ENCODE data around the gene G6PC3.
A peak's percentile ranks its signal among the peaks of the same experiment; 100 is the strongest.

Gene G6PC3

DNA sequence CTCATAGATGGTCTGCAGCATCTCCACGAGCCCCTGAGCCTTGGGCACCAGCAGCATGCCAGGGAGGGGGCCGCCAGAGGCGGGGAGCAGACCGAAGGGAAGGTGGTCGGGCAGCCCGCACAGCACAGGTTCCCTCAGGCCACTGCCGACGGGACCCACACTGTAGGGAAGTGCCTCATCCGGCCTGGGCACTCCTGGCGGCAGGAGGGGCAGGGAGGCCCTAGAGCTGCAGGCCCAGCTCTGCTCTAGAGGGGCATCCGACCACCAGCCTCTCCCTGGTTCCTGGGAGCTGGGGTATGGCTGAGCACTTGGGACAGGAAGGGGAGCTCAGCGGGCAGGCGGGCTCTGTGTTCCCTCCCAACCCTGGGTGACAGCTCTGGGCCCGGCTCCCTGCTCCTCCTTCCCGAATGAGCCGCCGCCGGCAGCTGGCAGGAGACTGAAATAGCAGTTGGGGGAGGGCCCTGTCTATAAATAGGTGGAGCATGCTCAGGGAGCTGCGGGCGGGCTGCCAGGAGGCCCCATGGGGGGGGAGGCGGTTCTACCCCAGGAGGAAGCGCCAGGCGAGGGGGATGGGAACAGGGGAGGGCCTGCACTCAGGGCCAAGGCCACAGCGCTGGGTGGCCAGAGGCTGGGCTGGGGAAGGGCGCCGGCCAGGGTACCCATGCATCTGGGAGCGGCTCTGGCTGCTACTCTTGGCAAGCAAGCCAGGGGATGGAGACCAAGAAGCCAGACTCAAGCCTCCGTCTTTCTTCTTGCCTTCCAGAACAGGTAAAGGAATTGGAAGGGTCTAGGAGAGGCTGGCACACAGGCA is 40.5 kb downstream of the G6PC3 start (continued):
- TF ChIP-seq, protein P1, sequence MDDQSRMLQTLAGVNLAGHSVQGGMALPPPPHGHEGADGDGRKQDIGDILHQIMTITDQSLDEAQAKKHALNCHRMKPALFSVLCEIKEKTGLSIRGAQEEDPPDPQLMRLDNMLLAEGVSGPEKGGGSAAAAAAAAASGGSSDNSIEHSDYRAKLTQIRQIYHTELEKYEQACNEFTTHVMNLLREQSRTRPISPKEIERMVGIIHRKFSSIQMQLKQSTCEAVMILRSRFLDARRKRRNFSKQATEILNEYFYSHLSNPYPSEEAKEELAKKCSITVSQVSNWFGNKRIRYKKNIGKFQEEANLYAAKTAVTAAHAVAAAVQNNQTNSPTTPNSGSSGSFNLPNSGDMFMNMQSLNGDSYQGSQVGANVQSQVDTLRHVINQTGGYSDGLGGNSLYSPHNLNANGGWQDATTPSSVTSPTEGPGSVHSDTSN (CRISPR knock-in tag; IDR thresholded peaks at IDR 0.05), result no peak
- TF ChIP-seq ZFP37 (tag by site-specific recombination; IDR thresholded peaks at IDR 0.05), result no peak
- no peak for TF ChIP-seq ZBTB21 (tag by site-specific recombination; IDR thresholded peaks at IDR 0.05)
- no peak for TF ChIP-seq ZNF221 (tag by site-specific recombination; IDR thresholded peaks at IDR 0.05; ENCODE audit: borderline replicate concordance)
- no peak for TF ChIP-seq ZNF155 (tag by site-specific recombination; IDR thresholded peaks at IDR 0.05)
- TF ChIP-seq ZBTB8A (tag by site-specific recombination; IDR thresholded peaks at IDR 0.05), result peak; percentile 50; the same call in 1 of the 2 replicates
- TF ChIP-seq ZNF629 (tag by site-specific recombination; IDR thresholded peaks at IDR 0.05), result peak; percentile 78
- TF ChIP-seq, protein P2, sequence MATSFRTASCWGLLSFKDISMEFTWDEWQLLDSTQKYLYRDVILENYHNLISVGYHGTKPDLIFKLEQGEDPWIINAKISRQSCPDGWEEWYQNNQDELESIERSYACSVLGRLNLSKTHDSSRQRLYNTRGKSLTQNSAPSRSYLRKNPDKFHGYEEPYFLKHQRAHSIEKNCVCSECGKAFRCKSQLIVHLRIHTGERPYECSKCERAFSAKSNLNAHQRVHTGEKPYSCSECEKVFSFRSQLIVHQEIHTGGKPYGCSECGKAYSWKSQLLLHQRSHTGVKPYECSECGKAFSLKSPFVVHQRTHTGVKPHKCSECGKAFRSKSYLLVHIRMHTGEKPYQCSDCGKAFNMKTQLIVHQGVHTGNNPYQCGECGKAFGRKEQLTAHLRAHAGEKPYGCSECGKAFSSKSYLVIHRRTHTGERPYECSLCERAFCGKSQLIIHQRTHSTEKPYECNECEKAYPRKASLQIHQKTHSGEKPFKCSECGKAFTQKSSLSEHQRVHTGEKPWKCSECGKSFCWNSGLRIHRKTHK (tag by site-specific recombination; IDR thresholded peaks at IDR 0.05), result no peak
- TF ChIP-seq KLF7 (tag by site-specific recombination; IDR thresholded peaks at IDR 0.05; ENCODE audit: borderline replicate concordance), result no peak
- TF ChIP-seq ZNF416 (tag by site-specific recombination; IDR thresholded peaks at IDR 0.05), result no peak
- TF ChIP-seq SCRT2 (tag by site-specific recombination; IDR thresholded peaks at IDR 0.05), result no peak
- no peak for TF ChIP-seq ZNF626 (tag by site-specific recombination; IDR thresholded peaks at IDR 0.05)
- TF ChIP-seq, protein P3, sequence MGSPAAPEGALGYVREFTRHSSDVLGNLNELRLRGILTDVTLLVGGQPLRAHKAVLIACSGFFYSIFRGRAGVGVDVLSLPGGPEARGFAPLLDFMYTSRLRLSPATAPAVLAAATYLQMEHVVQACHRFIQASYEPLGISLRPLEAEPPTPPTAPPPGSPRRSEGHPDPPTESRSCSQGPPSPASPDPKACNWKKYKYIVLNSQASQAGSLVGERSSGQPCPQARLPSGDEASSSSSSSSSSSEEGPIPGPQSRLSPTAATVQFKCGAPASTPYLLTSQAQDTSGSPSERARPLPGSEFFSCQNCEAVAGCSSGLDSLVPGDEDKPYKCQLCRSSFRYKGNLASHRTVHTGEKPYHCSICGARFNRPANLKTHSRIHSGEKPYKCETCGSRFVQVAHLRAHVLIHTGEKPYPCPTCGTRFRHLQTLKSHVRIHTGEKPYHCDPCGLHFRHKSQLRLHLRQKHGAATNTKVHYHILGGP (tag by site-specific recombination; IDR thresholded peaks at IDR 0.05), result no peak
- TF ChIP-seq ZFP3 (tag by site-specific recombination; IDR thresholded peaks at IDR 0.05; ENCODE audit: low read depth), result no peak
- TF ChIP-seq GLIS2 (tag by site-specific recombination; IDR thresholded peaks at IDR 0.05), result peak; percentile 98
- TF ChIP-seq ZNF146 (tag by site-specific recombination; IDR thresholded peaks at IDR 0.05), result no peak; the same call in 1 of the 2 replicates
- no peak for TF ChIP-seq ZNF239 (tag by site-specific recombination; IDR thresholded peaks at IDR 0.05)
- TF ChIP-seq ZNF48 (tag by site-specific recombination; IDR thresholded peaks at IDR 0.05), result no peak
- TF ChIP-seq EGR2 (tag by site-specific recombination; IDR thresholded peaks at IDR 0.05; ENCODE audit: low read depth), result no peak
- no peak for TF ChIP-seq ZNF621 (tag by site-specific recombination; IDR thresholded peaks at IDR 0.05)
- no peak for TF ChIP-seq ZNF664 (tag by site-specific recombination; IDR thresholded peaks at IDR 0.05)
- TF ChIP-seq OSR2 (tag by site-specific recombination; IDR thresholded peaks at IDR 0.05), result peak; percentile 95
- TF ChIP-seq MZF1 (tag by site-specific recombination; IDR thresholded peaks at IDR 0.05; ENCODE audit: borderline replicate concordance), result 0 out of 2 replicates have a peak, but pooled peaks have one; percentile 53
- TF ChIP-seq ZNF600 (tag by site-specific recombination; IDR thresholded peaks at IDR 0.05), result peak; percentile 95
- no peak for TF ChIP-seq ZNF585B (tag by site-specific recombination; IDR thresholded peaks at IDR 0.05)
- no peak for TF ChIP-seq ZNF558 (tag by site-specific recombination; IDR thresholded peaks at IDR 0.05)
- no peak for TF ChIP-seq PRDM1 (tag by site-specific recombination; IDR thresholded peaks at IDR 0.05)
- TF ChIP-seq ZFHX2 (tag by site-specific recombination; conservative IDR thresholded peaks at IDR 0.05), result no peak
- TF ChIP-seq ZNF184 (tag by site-specific recombination; IDR thresholded peaks at IDR 0.05), result 0 out of 2 replicates have a peak, but pooled peaks have one; percentile 56
- peak; percentile 76 for TF ChIP-seq WT1 (tag by site-specific recombination; IDR thresholded peaks at IDR 0.05)
- TF ChIP-seq ZNF354C (tag by site-specific recombination; IDR thresholded peaks at IDR 0.05; ENCODE audit: borderline replicate concordance, low read depth), result no peak
- no peak for TF ChIP-seq ZNF544 (tag by site-specific recombination; IDR thresholded peaks at IDR 0.05)
- no peak for TF ChIP-seq ZNF23 (tag by site-specific recombination; IDR thresholded peaks at IDR 0.05; ENCODE audit: borderline replicate concordance)
- TF ChIP-seq, protein P4, sequence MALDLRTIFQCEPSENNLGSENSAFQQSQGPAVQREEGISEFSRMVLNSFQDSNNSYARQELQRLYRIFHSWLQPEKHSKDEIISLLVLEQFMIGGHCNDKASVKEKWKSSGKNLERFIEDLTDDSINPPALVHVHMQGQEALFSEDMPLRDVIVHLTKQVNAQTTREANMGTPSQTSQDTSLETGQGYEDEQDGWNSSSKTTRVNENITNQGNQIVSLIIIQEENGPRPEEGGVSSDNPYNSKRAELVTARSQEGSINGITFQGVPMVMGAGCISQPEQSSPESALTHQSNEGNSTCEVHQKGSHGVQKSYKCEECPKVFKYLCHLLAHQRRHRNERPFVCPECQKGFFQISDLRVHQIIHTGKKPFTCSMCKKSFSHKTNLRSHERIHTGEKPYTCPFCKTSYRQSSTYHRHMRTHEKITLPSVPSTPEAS (tag by site-specific recombination; IDR thresholded peaks at IDR 0.05), result no peak
- peak; percentile 80 for TF ChIP-seq ZNF423 (tag by site-specific recombination; IDR thresholded peaks at IDR 0.05)
- peak; percentile 82 for TF ChIP-seq SP2 (tag by site-specific recombination; IDR thresholded peaks at IDR 0.05)
- TF ChIP-seq ZNF138 (tag by site-specific recombination; IDR thresholded peaks at IDR 0.05; ENCODE audit: borderline replicate concordance), result no peak
- TF ChIP-seq ZNF837 (tag by site-specific recombination; IDR thresholded peaks at IDR 0.05), result no peak
- no peak for TF ChIP-seq GLI4 (tag by site-specific recombination; IDR thresholded peaks at IDR 0.05)
